Epithelial cell of proximal tubule (primary cell): Measurements from ENCODE around the gene LINC01488. TPM values are rescaled to one million over a fixed set of nuclear protein-coding genes. Genes with fewer than 3 reads are reported as not detected.

ENCODE experiments used
- DNase-seq: peaks from one replicate; pipeline ENCODE4 v3.0.0-alpha.2; 2011; ENCODE audit warnings: low read depth
- H3K4me3 ChIP-seq: 2 replicates; pipeline ENCODE4 v1.5.1; 2011; ENCODE audit warnings: low read depth, mild to moderate bottlenecking, low read length
- total RNA-seq: library from RNA; depleted of rRNA; stranded (reverse); fragments of >200 nt; gene quantifications from 2 replicates; pipeline ENCODE4 v1.2.3, GENCODE V29; 2015
- TF ChIP-seq, protein P1 (sequence below): conservative IDR thresholded peaks from 2 replicates; pipeline ENCODE4 v1.5.1; 2012; ENCODE audit warnings: low read depth, mild to moderate bottlenecking, low read length

Gene LINC01488
- total RNA-seq, 1 donor from 2014 or later: not detected

- TF ChIP-seq, protein P1, sequence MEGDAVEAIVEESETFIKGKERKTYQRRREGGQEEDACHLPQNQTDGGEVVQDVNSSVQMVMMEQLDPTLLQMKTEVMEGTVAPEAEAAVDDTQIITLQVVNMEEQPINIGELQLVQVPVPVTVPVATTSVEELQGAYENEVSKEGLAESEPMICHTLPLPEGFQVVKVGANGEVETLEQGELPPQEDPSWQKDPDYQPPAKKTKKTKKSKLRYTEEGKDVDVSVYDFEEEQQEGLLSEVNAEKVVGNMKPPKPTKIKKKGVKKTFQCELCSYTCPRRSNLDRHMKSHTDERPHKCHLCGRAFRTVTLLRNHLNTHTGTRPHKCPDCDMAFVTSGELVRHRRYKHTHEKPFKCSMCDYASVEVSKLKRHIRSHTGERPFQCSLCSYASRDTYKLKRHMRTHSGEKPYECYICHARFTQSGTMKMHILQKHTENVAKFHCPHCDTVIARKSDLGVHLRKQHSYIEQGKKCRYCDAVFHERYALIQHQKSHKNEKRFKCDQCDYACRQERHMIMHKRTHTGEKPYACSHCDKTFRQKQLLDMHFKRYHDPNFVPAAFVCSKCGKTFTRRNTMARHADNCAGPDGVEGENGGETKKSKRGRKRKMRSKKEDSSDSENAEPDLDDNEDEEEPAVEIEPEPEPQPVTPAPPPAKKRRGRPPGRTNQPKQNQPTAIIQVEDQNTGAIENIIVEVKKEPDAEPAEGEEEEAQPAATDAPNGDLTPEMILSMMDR: no peak
- no peak for DNase-seq
- H3K4me3 ChIP-seq: no peak overlapping the region
Observed at GRCh38 chr11:69473276-69473845, 8.1 kb upstream of the LINC01488 start.

DNA sequence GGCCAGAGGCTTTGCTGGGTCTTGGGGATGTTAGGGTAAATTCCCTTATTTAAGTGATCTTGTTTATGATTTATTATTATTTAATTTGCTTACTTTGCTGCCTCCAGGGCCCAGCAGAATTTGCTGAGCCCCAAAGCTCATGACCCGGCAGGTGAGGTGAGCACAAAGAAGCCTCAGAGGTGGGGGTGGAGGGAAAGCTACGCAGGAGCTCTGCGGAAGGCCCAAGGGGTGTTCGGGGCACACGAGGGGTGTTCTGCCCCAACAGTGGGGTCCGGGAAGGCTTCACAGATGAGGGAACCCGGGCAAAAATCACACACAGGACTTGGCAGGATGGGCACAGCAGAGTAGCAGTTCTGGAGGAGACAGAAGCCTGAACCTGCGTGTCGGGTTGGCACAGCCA, 6.7 kb upstream of the LINC01488 start:
- DNase-seq: no peak
- no peak overlapping the region for H3K4me3 ChIP-seq
- TF ChIP-seq, protein P1: no peak

DNA sequence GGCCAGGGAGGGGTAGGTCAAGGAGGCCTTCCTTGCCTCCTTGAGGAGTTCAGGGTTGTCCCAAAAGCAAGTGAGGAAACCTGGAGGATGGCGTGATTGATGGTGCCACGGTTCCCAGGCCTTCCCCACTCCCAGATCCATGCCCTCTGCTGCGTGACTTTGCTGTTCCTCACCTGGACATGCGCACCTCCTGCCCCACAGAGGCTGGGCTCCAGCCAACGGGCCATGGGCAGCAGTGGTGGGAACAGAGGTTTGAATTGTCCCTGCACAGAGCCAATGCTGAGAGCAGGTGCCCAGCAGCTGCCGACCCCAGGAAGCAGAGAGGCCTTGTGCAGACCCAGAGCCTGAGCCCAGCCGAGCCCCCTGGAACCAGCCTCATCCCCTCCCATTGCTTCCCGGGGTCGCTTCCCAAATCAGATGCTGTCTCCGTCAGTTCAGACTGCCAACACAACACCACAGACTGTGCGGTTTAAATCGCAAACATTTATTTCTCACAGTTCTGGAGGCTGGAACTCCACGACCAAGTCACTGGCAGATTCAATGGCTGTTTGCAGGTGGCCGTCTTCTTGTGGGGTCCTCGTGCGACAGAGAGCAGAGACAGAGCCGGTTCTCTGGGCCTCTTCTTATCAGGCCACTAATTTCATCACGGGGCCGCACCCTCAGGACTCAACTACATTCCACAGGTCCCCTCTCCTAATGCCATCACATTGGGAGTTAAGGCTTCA, 6.2 kb upstream of the LINC01488 start:
- TF ChIP-seq, protein P1: no peak
- H3K4me3 ChIP-seq: no peak overlapping the region
- no peak for DNase-seq

DNA sequence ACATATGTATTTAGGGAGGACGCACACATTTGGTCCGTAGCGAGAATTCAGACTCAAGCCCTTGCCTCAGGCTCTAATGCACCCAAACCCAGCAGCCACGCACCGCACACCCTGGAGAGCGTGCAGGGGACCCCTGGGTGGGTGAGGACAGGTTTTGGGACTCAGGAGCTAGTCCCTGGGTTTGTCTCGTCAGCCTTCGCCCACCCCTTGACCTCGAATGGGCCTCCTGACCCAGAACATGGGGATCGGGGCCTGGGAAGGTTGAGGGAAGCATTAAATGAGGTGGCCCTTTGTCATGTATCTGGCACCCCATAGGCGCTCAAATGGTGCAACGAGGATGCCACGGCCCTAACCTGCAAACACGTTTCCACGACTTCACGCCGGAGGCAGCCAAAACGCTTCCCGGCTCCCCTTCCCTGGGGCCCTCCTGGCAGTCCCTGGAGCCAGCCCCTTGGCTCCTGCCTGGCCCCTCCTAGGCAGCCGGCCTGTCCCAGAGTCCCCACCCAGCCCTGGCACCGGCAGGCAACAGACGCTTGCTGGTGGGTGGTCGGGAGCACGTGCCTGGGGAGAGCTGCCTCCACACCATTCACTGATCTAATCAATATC, 5.5 kb upstream of the LINC01488 start:
- no peak overlapping the region for H3K4me3 ChIP-seq
- TF ChIP-seq, protein P1: no peak
- no peak for DNase-seq

DNA sequence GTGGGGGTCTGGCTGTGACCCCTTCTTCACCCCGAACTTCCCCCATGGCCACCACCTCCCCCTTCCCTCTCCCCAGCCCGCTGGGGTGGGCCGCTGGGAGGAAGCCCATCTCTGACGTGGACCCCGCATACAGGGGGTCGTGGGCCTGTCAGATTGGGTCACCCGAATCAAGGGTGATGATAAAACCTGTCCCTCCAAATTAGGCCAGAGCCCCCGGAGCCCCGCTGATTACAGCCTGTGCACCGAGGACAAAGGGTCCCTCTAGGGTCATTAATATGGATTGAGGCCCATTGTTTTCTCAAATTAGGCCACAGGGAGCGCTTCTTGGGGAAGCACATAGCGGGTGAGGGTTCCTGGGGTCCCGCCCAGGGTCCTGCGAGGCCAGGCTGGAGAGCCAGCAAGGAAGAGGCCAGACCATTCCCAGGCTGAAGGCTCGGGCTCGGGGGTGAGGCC, 4.9 kb upstream of the LINC01488 start:
- H3K4me3 ChIP-seq: no peak overlapping the region
- TF ChIP-seq, protein P1: no peak
- no peak for DNase-seq

DNA sequence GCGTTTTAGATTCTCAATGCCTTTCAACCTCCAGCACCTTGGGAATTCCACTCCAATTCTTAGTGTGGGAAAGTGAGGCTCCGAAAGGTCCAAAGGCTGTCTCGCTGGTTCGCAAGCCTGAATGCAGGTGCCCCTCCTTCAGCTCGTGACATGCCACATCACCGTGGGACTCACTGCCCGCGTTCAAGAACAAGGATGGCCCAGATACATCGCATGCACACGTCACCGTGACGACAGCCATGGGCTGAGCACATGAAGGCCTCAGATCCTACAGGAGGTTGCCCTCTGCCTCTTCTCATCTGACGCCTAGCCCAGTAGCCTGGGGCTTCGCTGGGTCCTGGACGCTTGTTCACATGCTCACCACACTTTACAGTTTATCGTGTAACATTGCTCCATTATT, 4.4 kb upstream of the LINC01488 start:
- H3K4me3 ChIP-seq: no peak overlapping the region
- DNase-seq: no peak
- TF ChIP-seq, protein P1: no peak
